NCI-H1417 treated with DMSO at 0.1 percent for 48 hours (cell line): ENCODE data around the gene EHBP1L1.
"Not testable (repeated sequence)": the region's sequence is repeated elsewhere in the genome, so short reads cannot be mapped to it uniquely, and the experiment has no call there.

ENCODE experiments used
- DNase-seq: peaks from one replicate; lab custom pipeline; 2025; lab: John Stamatoyannopoulos, UW

Gene EHBP1L1

GRCh38 chr11:65560555-65561418, 15.1 kb upstream of the EHBP1L1 start:
- DNase-seq: no peak

GRCh38 chr11:65562020-65562419, 13.8 kb upstream of the EHBP1L1 start:
- DNase-seq: no peak

- DNase-seq: no peak
Observed at GRCh38 chr11:65562788-65563187, 13.1 kb upstream of the EHBP1L1 start.

- DNase-seq: no peak
Observed at GRCh38 chr11:65563601-65564000, 12.3 kb upstream of the EHBP1L1 start.

- DNase-seq: not testable (repeated sequence)
Observed at GRCh38 chr11:65564879-65565559, 10.8 kb upstream of the EHBP1L1 start.

GRCh38 chr11:65565624-65566453, 10.0 kb upstream of the EHBP1L1 start:
- DNase-seq: no peak

- DNase-seq: no peak
Observed at GRCh38 chr11:65569164-65569972, 6.5 kb upstream of the EHBP1L1 start.

GRCh38 chr11:65569973-65570918, 5.6 kb upstream of the EHBP1L1 start, which contains the start of gene ZNRD2:
Gene ZNRD2 (plus strand): TSS chr11:65570477. CDS start chr11:65570492, 15 bp downstream.
- peak; percentile 93 for DNase-seq

- DNase-seq: no peak
Observed at GRCh38 chr11:65571420-65571819, 4.4 kb upstream of the EHBP1L1 start.

GRCh38 chr11:65571940-65572339, 3.9 kb upstream of the EHBP1L1 start:
- no peak for DNase-seq

GRCh38 chr11:65572356-65573051, 3.3 kb upstream of the EHBP1L1 start, which contains the start of gene FAM89B:
Gene FAM89B (plus strand): TSS chr11:65572538. CDS start chr11:65572670, 132 bp downstream.
- DNase-seq: no peak

- no peak for DNase-seq
Observed at GRCh38 chr11:65573391-65574079, 2.3 kb upstream of the EHBP1L1 start.

- DNase-seq: no peak
Observed at GRCh38 chr11:65574109-65574810, 1.6 kb upstream of the EHBP1L1 start.

GRCh38 chr11:65574811-65575567, 864 bp upstream of the EHBP1L1 start:
- no peak for DNase-seq

GRCh38 chr11:65576232-65576866, 496 bp downstream of the EHBP1L1 start:
- no peak for DNase-seq

GRCh38 chr11:65576867-65577755, 1.3 kb downstream of the EHBP1L1 start:
- DNase-seq: no peak
